Measurements from ENCODE around the gene CORO1C. TPM values are rescaled to one million over a fixed set of nuclear protein-coding genes. Genes with fewer than 3 reads are reported as not detected.

Gene CORO1C
- total RNA-seq, 1 experiment from 2014 or later: 139 TPM

- Histone ChIP-seq H3K9me3 (ENCODE audit: insufficient read depth, low read depth) (no peaks in the 10 kb centered on the region), H4K20me1 (ENCODE audit: insufficient read depth) (no peaks in the 10 kb centered on the region), H3K27ac (no peak overlapping the region), H3K9me2 (ENCODE audit: insufficient read depth) (no peaks in the 10 kb centered on the region), H3K4me1 (replicated peaks; ENCODE audit: insufficient read depth) (peaks cover 21% of the 10 kb centered on the region), H3K4me2 (no peak overlapping the region), H3K79me2 (ENCODE audit: low read depth) (no peaks in the 10 kb centered on the region), H3F3A (ENCODE audit: insufficient read depth, low read depth) (0 out of 2 replicates have a peak, but pooled peaks cover 10% of the 10 kb centered on the region), H3K4me3 (no peak overlapping the region), H3K27me3 (ENCODE audit: insufficient read depth, low read depth) (no peaks in the 10 kb centered on the region), H3K36me3 (ENCODE audit: low read depth) (no peaks in the 10 kb centered on the region), H2AFZ (no peak overlapping the region)
- BruUV-seq (replicated peaks): no TSS peak
- POLR2A ChIA-PET (ENCODE audit: unreplicated experiment): interaction anchor here (0.6 kb wide), 1 partner anchor 15 kb away, joined by 7 read pairs; no protein-coding TSS in a partner anchor
- no peak for DNase-seq
- intact Hi-C loops (cut with micrococcal nuclease; ENCODE audit: unreplicated experiment): loop anchor here (5.0 to 10.0 kb wide), 3 partner anchors 101 to 701 kb away; partner anchors contain the start of genes ALKBH2 and FICD
- CTCF ChIA-PET: no interaction called here
- TF ChIP-seq CTCF (conservative IDR thresholded peaks at IDR 0.05): no peak
- no peak for TF ChIP-seq EZH2 (IDR thresholded peaks at IDR 0.05; ENCODE audit: low read depth)
Observed at GRCh38 chr12:108615918-108616317, 115.4 kb downstream of the CORO1C start.

GRCh38 chr12:108614639-108615038 is 116.7 kb downstream of the CORO1C start:
- no peak overlapping the region for H3K27ac ChIP-seq
- H3K9me2 ChIP-seq (ENCODE audit: insufficient read depth): no peaks in the 10 kb centered on the region
- H3F3A ChIP-seq (ENCODE audit: insufficient read depth, low read depth): no peaks in the 10 kb centered on the region
- intact Hi-C loops (cut with micrococcal nuclease; ENCODE audit: unreplicated experiment): loop anchor here (5.0 to 10.0 kb wide), 3 partner anchors 100 to 700 kb away; partner anchors contain the start of genes ALKBH2 and FICD
- TF ChIP-seq EZH2 (IDR thresholded peaks at IDR 0.05; ENCODE audit: low read depth): no peak
- no peak for TF ChIP-seq CTCF (conservative IDR thresholded peaks at IDR 0.05)
- no peaks in the 10 kb centered on the region for H3K9me3 ChIP-seq (ENCODE audit: insufficient read depth, low read depth)
- BruUV-seq (replicated peaks): no TSS peak
- no peak for DNase-seq
- H3K4me1 ChIP-seq (replicated peaks; ENCODE audit: insufficient read depth): peaks cover 9% of the 10 kb centered on the region
- no peaks in the 10 kb centered on the region for H3K79me2 ChIP-seq (ENCODE audit: low read depth)
- no peak overlapping the region for H2AFZ ChIP-seq
- no peak overlapping the region for H3K4me3 ChIP-seq
- ChIA-PET POLR2A (ENCODE audit: unreplicated experiment) (no interaction called here), CTCF (no interaction called here)
- no peaks in the 10 kb centered on the region for H4K20me1 ChIP-seq (ENCODE audit: insufficient read depth)
- no peaks in the 10 kb centered on the region for H3K27me3 ChIP-seq (ENCODE audit: insufficient read depth, low read depth)
- H3K4me2 ChIP-seq: no peak overlapping the region
- H3K36me3 ChIP-seq (ENCODE audit: low read depth): no peaks in the 10 kb centered on the region

GRCh38 chr12:108614041-108614440 is 117.3 kb downstream of the CORO1C start:
- ChIA-PET CTCF (no interaction called here), POLR2A (ENCODE audit: unreplicated experiment) (interaction anchor here (0.7 kb wide), 1 partner anchor 219 kb away, joined by 3 read pairs; no protein-coding TSS in a partner anchor)
- Histone ChIP-seq H3K27me3 (ENCODE audit: insufficient read depth, low read depth) (no peaks in the 10 kb centered on the region), H3K27ac (no peak overlapping the region), H3K4me1 (replicated peaks; ENCODE audit: insufficient read depth) (0 out of 2 replicates have a peak, but pooled peaks cover 5% of the 10 kb centered on the region), H3K79me2 (ENCODE audit: low read depth) (no peaks in the 10 kb centered on the region), H3K4me2 (no peak overlapping the region), H2AFZ (no peak overlapping the region), H3K9me3 (ENCODE audit: insufficient read depth, low read depth) (no peaks in the 10 kb centered on the region), H3K36me3 (ENCODE audit: low read depth) (no peaks in the 10 kb centered on the region), H4K20me1 (ENCODE audit: insufficient read depth) (no peaks in the 10 kb centered on the region), H3K4me3 (no peak overlapping the region), H3F3A (ENCODE audit: insufficient read depth, low read depth) (no peaks in the 10 kb centered on the region), H3K9me2 (ENCODE audit: insufficient read depth) (no peaks in the 10 kb centered on the region)
- TF ChIP-seq EZH2 (IDR thresholded peaks at IDR 0.05; ENCODE audit: low read depth) (no peak), CTCF (conservative IDR thresholded peaks at IDR 0.05) (no peak)
- BruUV-seq (replicated peaks): no TSS peak
- intact Hi-C loops (cut with micrococcal nuclease; ENCODE audit: unreplicated experiment): loop anchor here (10.0 kb wide), 2 partner anchors 99 to 699 kb away; partner anchors contain the start of gene FICD
- no peak for DNase-seq

Measured in PC-9 (cell line).